ENCODE data around the gene GMDS. TPM values are rescaled to one million over a fixed set of nuclear protein-coding genes. Genes with fewer than 3 reads are reported as not detected.

The GMDS gene
- total RNA-seq, 1 donor from 2014 or later = 7.2 TPM

- Histone ChIP-seq H3K27ac (replicated peaks) (no peak overlapping the region), H3K4me1 (peaks cover 14% of the 10 kb centered on the region), H3K36me3 (no peaks in the 10 kb centered on the region), H3K27me3 (ENCODE audit: low read depth) (no peaks in the 10 kb centered on the region), H3K9me3 (replicated peaks) (no peaks in the 10 kb centered on the region), H3K4me3 (no peak overlapping the region)
- no peak for TF ChIP-seq CTCF (IDR thresholded peaks at IDR 0.05; ENCODE audit: borderline replicate concordance)
- intact Hi-C loops (cut with micrococcal nuclease) = no loop called here
- DNase-seq = no peak
Observed at GRCh38 chr6:1786455-1787453, 458.7 kb downstream of the GMDS start.

GRCh38 chr6:1784422-1784884 lies 461.0 kb downstream of the GMDS start:
- TF ChIP-seq CTCF (IDR thresholded peaks at IDR 0.05; ENCODE audit: borderline replicate concordance) = no peak
- Histone ChIP-seq H3K9me3 (replicated peaks) (no peaks in the 10 kb centered on the region), H3K27me3 (ENCODE audit: low read depth) (no peaks in the 10 kb centered on the region), H3K27ac (replicated peaks) (no peak overlapping the region), H3K4me3 (no peak overlapping the region), H3K4me1 (peaks cover 14% of the 10 kb centered on the region), H3K36me3 (no peaks in the 10 kb centered on the region)
- intact Hi-C loops (cut with micrococcal nuclease) = no loop called here
- DNase-seq = no peak

GRCh38 chr6:1781817-1782184 lies 463.6 kb downstream of the GMDS start:
- DNase-seq = no peak
- H3K27ac ChIP-seq (replicated peaks) = no peak overlapping the region
- intact Hi-C loops (cut with micrococcal nuclease) = no loop called here
- no peaks in the 10 kb centered on the region for H3K27me3 ChIP-seq (ENCODE audit: low read depth)
- H3K4me1 ChIP-seq = peaks cover 8% of the 10 kb centered on the region
- H3K9me3 ChIP-seq (replicated peaks) = no peaks in the 10 kb centered on the region
- H3K4me3 ChIP-seq = no peak overlapping the region
- no peaks in the 10 kb centered on the region for H3K36me3 ChIP-seq
- TF ChIP-seq CTCF (IDR thresholded peaks at IDR 0.05; ENCODE audit: borderline replicate concordance) = no peak

- no peaks in the 10 kb centered on the region for H3K9me3 ChIP-seq (replicated peaks)
- no peak overlapping the region for H3K27ac ChIP-seq (replicated peaks)
- H3K27me3 ChIP-seq (ENCODE audit: low read depth) = no peaks in the 10 kb centered on the region
- H3K36me3 ChIP-seq = no peaks in the 10 kb centered on the region
- intact Hi-C loops (cut with micrococcal nuclease) = no loop called here
- TF ChIP-seq CTCF (IDR thresholded peaks at IDR 0.05; ENCODE audit: borderline replicate concordance) = no peak
- H3K4me1 ChIP-seq = peaks cover 8% of the 10 kb centered on the region
- H3K4me3 ChIP-seq = no peak overlapping the region
- DNase-seq = no peak
Observed at GRCh38 chr6:1781152-1781816, 464.1 kb downstream of the GMDS start.

GRCh38 chr6:1780251-1780867 lies 465.0 kb downstream of the GMDS start:
- no peak for TF ChIP-seq CTCF (IDR thresholded peaks at IDR 0.05; ENCODE audit: borderline replicate concordance)
- Histone ChIP-seq H3K9me3 (replicated peaks) (no peaks in the 10 kb centered on the region), H3K4me3 (no peak overlapping the region), H3K36me3 (no peaks in the 10 kb centered on the region), H3K4me1 (peaks cover 8% of the 10 kb centered on the region), H3K27ac (replicated peaks) (no peak overlapping the region), H3K27me3 (ENCODE audit: low read depth) (no peaks in the 10 kb centered on the region)
- DNase-seq = no peak
- intact Hi-C loops (cut with micrococcal nuclease) = no loop called here

Measured in left ventricle myocardium inferior (tissue), 1 donor.